IPS-18c (cell line): ENCODE data around the gene GPR152.
"Not testable (repeated sequence)": the region's sequence is repeated elsewhere in the genome, so short reads cannot be mapped to it uniquely, and the experiment has no call there.

ENCODE experiments used
- H3K4me3 ChIP-seq: 2 replicates; pipeline ENCODE4 v1.7.0; 2013; ENCODE audit warnings: low read depth, mild to moderate bottlenecking, low read length, moderate library complexity; ENCODE audit not compliant: insufficient read depth
- H3K9me3 ChIP-seq: one replicate; pipeline ENCODE4 v1.6.1; 2013; ENCODE audit warnings: mild to moderate bottlenecking, low read length, moderate library complexity; ENCODE audit not compliant: control insufficient read depth, insufficient read depth

GPR152 gene

GRCh38 chr11:67408437-67409200, 43.9 kb downstream of the GPR152 start:
- H3K9me3 ChIP-seq = no peaks in the 10 kb centered on the region
- no peak overlapping the region for H3K4me3 ChIP-seq

DNA sequence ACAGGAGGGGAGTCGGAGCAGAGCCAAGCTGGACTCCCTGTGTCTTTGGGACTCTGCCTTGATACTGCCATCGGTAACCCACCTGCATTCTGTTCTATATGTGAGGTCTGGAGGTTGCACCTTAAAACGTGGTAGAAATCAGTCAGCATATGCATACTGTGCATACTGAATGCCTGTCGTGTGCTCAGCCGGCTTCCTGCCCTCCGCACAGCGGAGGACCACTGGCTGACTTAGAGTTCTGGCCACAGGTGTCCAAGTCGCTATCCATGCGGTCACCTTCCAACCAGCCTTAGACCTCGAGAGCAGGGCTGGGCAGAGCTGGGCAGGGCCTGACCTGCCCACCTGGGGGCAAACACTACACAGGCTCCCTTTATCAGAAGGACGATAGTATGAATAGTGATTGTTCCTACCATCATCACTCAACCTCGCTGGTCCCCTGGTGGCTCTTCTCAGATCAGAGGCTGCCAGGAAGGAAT, 44.8 kb downstream of the GPR152 start:
- H3K9me3 ChIP-seq = no peaks in the 10 kb centered on the region
- no peak overlapping the region for H3K4me3 ChIP-seq

- H3K9me3 ChIP-seq = no peaks in the 10 kb centered on the region
- H3K4me3 ChIP-seq = no peak overlapping the region
Observed at GRCh38 chr11:67406969-67407687, 45.4 kb downstream of the GPR152 start.

DNA sequence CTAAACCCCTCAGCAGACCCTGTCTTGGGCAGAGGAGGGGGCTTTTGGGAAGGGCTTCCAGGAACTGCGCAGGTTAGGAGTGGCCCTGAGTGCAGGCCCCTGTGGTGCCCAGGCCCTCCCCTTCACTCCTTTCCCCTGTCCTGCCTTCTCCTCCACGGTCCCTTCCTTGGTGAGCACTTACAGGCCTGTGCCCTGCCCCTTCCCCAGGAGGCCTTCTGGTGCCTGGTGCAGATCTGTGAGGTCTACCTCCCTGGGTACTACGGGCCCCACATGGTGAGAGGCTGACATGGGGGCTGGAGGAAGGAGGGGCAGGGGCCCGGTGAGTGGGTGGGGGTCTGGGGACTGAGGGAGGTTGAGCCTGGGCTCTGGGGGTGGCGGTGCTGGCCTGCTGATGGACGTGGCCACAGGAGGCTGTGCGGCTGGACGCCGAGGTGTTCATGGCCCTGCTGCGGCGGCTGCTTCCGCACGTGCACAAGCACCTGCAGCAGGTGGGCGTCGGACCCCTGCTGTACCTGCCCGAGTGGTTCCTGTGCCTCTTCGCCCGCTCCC, 46.0 kb downstream of the GPR152 start:
- H3K9me3 ChIP-seq = no peaks in the 10 kb centered on the region
- no peak overlapping the region for H3K4me3 ChIP-seq

GRCh38 chr11:67405688-67406339, 46.7 kb downstream of the GPR152 start:
- H3K4me3 ChIP-seq = no peak overlapping the region

DNA sequence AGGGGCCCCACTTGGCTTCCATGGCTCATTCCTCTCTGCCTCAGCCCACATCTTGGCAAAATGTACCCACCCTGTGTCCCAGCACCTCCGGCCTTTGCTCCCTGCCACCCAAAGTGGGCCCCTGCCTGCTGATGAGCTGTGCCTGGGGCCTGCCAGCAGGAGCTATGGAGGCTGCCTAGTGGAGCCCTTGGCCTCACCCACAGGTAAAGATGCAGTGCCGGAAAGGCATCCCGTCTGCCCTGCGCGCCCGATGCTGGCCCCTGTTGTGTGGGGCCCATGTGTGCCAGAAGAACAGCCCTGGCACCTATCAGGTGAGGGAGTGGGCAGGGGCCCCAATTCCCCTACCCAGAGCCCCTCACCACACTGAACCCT, 47.3 kb downstream of the GPR152 start:
- H3K4me3 ChIP-seq = no peak overlapping the region
- H3K9me3 ChIP-seq = no peaks in the 10 kb centered on the region

More at GRCh38 chr11:67405688-67406339, 46.7 kb downstream of the GPR152 start:
- H3K9me3 ChIP-seq = no peaks in the 10 kb centered on the region

DNA sequence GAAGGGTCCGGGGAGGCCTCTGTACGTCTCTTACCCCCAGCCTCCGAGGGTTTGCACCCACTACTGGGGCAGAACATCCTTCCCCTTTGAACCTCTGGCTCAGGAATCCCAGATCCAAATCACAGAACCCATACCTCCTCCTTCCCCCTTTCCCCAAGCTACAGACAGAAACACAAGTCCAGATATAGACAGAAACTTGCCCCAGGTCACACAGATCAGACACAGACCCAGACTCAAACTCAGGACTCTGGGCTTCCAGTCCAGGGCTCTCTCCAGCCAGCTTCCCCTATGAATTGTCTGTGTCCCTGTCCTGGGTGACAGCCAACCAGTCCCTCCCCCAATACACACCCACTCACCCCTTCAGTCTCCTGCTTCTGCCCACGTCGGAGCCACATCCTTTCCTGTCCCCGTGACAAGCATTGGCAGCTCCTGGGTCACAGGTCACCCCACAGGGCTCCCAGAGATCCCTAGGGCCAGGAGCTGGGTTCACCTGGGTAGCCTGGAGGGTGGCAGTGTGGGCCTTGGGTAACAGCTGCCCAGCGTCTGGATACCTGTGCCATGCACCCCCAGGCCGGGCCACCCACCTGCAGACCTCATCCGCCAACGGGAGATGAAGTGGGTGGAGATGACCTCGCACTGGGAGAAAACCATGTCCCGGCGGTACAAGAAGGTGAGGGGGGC, 47.9 kb downstream of the GPR152 start:
- no peak overlapping the region for H3K4me3 ChIP-seq
- no peaks in the 10 kb centered on the region for H3K9me3 ChIP-seq

DNA sequence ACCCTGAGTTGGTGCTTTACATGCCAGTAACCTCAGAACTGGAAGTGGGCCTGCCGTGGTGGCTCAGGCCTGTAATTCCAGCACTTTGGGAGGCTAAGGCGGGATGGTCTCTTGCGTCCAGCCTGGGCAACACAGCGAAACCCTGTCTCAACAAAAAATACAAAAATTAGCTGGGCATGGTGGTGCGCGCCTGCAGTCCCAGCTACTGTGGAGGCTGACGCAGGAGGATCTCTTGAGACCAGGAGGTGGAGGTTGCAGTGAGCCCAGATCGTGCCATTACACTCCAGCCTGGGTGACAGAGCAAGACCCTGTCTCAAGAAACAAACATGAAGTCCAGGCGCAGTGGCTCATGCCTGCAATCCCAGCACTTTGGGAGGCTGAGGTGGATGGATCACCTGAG, 49.4 kb downstream of the GPR152 start:
- H3K4me3 ChIP-seq, H3K9me3 ChIP-seq: not testable (repeated sequence)

DNA sequence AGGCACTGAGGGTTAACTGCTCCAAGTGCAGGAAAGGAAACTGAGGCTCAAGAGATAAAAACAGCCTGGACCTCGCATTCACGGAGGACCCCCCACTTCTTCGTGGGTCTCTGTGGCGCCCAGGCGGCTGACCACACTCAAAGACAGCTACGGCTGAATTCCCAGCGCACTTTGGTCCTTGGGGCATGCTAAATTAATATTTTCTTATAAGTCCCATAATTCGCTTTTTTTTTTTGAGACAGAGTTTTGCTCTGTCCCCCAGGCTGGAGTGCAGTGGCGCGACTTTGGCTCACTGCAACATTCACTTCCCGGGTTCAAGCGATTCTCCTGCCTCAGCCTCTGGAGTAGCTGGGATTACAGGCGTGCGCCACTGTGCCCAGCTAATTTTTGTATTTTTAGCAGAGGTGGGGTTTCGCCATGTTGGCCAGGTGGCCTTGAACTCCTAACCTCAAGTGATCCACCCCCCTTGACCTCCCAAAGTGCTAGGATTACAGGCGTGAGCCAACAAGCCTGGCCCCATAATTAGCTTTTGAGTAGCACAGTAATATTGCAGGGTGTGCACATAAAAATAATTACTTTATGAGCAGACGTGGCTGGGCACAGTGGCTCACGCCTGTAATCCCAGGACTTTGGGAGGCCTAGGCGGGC, 50.2 kb downstream of the GPR152 start:
- H3K9me3 ChIP-seq, H3K4me3 ChIP-seq: not testable (repeated sequence)

GRCh38 chr11:67401495-67402191, 50.9 kb downstream of the GPR152 start, which contains the start of gene PPP1CA:
Gene PPP1CA, minus strand, starts transcription at chr11:67401858. Its CDS starts 76 bp downstream, at chr11:67401782.
- H3K4me3 ChIP-seq = peak within 1 kb of the TSS; percentile 89
- H3K9me3 ChIP-seq = no peaks in the 10 kb centered on the region
